NT2/D1 (cell line): ENCODE measurements around the gene SCGN.

ENCODE experiments used
- SUZ12 ChIP-seq: IDR thresholded peaks from 2 replicates; pipeline ENCODE4 v1.6.1; 2011; ENCODE audit not compliant: insufficient read length, insufficient read depth; ENCODE audit errors: extremely low read depth
- YY1 ChIP-seq: IDR thresholded peaks from 2 replicates; pipeline ENCODE4 v1.6.1; 2011; ENCODE audit not compliant: insufficient read length, insufficient read depth
- ZNF274 ChIP-seq: IDR thresholded peaks from 2 replicates; pipeline ENCODE4 v1.6.1; 2011; ENCODE audit warnings: mild to moderate bottlenecking, low read depth, low read length

GRCh38 chr6:25749837-25750236 is 97.8 kb downstream of the SCGN start:
- TF ChIP-seq ZNF274 (no peak), YY1 (no peak), SUZ12 (no peak)
